IMR-90 (cell line): ENCODE measurements around the gene HECW1.

Experiments used
- BHLHE40 ChIP-seq: fragments of 150-350 bp; IDR thresholded peaks from 2 replicates; pipeline ENCODE4 v1.6.1; 2016; ENCODE audit warnings: mild to moderate bottlenecking, low read depth, low read length
- CHD1 ChIP-seq: IDR thresholded peaks from 2 replicates; pipeline ENCODE4 v1.6.1; 2012; ENCODE audit warnings: low read depth, low read length, improper control_type of control experiment
- CTCF ChIP-seq: conservative IDR thresholded peaks from 2 replicates; pipeline ENCODE4 v1.5.1; 2012; ENCODE audit warnings: mild to moderate bottlenecking, low read depth, low read length, improper control_type of control experiment
- MXI1 ChIP-seq: IDR thresholded peaks from 2 replicates; pipeline ENCODE4 v1.6.1; 2012; ENCODE audit warnings: low read depth, mild to moderate bottlenecking, low read length, moderate library complexity, borderline replicate concordance
- POLR2A ChIP-seq: IDR thresholded peaks from 2 replicates; pipeline ENCODE4 v1.6.1; 2012; ENCODE audit warnings: mild to moderate bottlenecking, low read depth, low read length
- RAD21 ChIP-seq: IDR thresholded peaks from 2 replicates; pipeline ENCODE4 v1.6.1; 2012; ENCODE audit warnings: low read length, improper control_type of control experiment
- SMC3 ChIP-seq: fragments of 150-350 bp; IDR thresholded peaks from 2 replicates; pipeline ENCODE4 v1.6.1; 2016; ENCODE audit warnings: low read depth, mild to moderate bottlenecking, antibody characterized with exemption, low read length, moderate library complexity
- USF2 ChIP-seq: fragments of 150-350 bp; IDR thresholded peaks from 2 replicates; pipeline ENCODE4 v1.6.1; 2017; ENCODE audit warnings: mild to moderate bottlenecking, antibody characterized with exemption, low read length, low read depth

- TF ChIP-seq POLR2A: no peak
- TF ChIP-seq CTCF: no peak
- no peak for TF ChIP-seq MXI1
- no peak for TF ChIP-seq RAD21
- no peak for TF ChIP-seq CHD1
- TF ChIP-seq USF2: no peak
- TF ChIP-seq SMC3: no peak
- no peak for TF ChIP-seq BHLHE40
Observed at GRCh38 chr7:43332193-43332796, 219.8 kb downstream of the HECW1 start.
